HFFc6 (cell line): Measurements from ENCODE around the gene ZIC4. TPM values are rescaled to one million over a fixed set of nuclear protein-coding genes. Genes with fewer than 3 reads are reported as not detected.

Experiments
- DNase-seq: peaks from one replicate; pipeline ENCODE4 v3.0.0-alpha.2; 2018
- H3K27ac Mint-ChIP-seq: 2 replicates; pipeline ENCODE4 v1.8.0; 2020; ENCODE audit warnings: mild to moderate bottlenecking, mixed read lengths
- H3K27me3 Mint-ChIP-seq: 2 replicates; pipeline ENCODE4 v1.8.0; 2021; ENCODE audit warnings: mild to moderate bottlenecking, moderate library complexity, mixed read lengths; ENCODE audit not compliant: insufficient read depth
- H3K36me3 Mint-ChIP-seq: 2 replicates; pipeline ENCODE4 v1.8.0; 2021; ENCODE audit warnings: low read depth, mixed read lengths
- H3K4me1 Mint-ChIP-seq: 2 replicates; pipeline ENCODE4 v1.8.0; 2020; ENCODE audit warnings: low read depth, mixed read lengths
- H3K4me3 Mint-ChIP-seq: 2 replicates; pipeline ENCODE4 v1.8.0; 2020; ENCODE audit warnings: mild to moderate bottlenecking, moderate library complexity, mixed read lengths
- H3K9me3 Mint-ChIP-seq: 2 replicates; pipeline ENCODE4 v1.8.0; 2020; ENCODE audit warnings: mild to moderate bottlenecking, mixed read lengths
- total RNA-seq, 6 experiments: library from RNA; stranded (reverse); fragmentation: NEBNext Ultra II Directional; extraction: Animal tissue kit (Norgen Biotek cat#: 25700); gene quantifications; 2 replicates in 1 of 6; 3 replicates in 5 of 6; pipeline ENCODE4 v1.2.3, GENCODE V29; 2021
- TF ChIP-seq, protein P1 (sequence below): fragments of 200-600 bp; sonication (generic); IDR thresholded peaks from 2 replicates; pipeline ENCODE4 v1.5.0; 2021; ENCODE audit warnings: antibody characterized with exemption, mild to moderate bottlenecking

ZIC4 gene
- total RNA-seq, 6 experiments from 2014 or later: 0.28 to 0.58 (median 0.49) TPM

DNA sequence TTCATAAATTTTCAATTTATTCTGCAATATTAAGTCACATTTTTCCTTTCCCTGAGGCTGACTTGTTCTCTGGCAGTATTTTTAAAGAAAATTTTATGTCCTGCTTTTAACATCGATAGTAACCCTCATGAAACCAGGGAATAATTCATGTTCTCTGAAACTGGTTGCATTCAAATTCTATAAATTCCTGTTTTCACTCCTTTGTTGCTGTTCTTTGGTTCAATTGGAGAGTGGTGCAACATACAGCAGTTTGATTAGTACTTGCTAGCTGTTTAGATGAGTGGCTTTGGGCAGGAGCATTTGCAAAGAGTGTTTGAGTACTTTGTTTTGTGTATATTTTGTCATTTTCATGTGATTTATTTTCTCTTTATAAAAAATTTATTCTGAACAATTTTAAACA, 22.0 kb upstream of the ZIC4 start:
- Mint-ChIP-seq H3K27me3 (peaks cover 17% of the 10 kb centered on the region), H3K27ac (no peak overlapping the region), H3K9me3 (0 out of 2 replicates have a peak, but pooled peaks cover 1% of the 10 kb centered on the region), H3K4me3 (no peak overlapping the region), H3K36me3 (no peaks in the 10 kb centered on the region), H3K4me1 (no peaks in the 10 kb centered on the region; the same call in 1 of the 2 replicates)
- no peak for DNase-seq
- TF ChIP-seq, protein P1, sequence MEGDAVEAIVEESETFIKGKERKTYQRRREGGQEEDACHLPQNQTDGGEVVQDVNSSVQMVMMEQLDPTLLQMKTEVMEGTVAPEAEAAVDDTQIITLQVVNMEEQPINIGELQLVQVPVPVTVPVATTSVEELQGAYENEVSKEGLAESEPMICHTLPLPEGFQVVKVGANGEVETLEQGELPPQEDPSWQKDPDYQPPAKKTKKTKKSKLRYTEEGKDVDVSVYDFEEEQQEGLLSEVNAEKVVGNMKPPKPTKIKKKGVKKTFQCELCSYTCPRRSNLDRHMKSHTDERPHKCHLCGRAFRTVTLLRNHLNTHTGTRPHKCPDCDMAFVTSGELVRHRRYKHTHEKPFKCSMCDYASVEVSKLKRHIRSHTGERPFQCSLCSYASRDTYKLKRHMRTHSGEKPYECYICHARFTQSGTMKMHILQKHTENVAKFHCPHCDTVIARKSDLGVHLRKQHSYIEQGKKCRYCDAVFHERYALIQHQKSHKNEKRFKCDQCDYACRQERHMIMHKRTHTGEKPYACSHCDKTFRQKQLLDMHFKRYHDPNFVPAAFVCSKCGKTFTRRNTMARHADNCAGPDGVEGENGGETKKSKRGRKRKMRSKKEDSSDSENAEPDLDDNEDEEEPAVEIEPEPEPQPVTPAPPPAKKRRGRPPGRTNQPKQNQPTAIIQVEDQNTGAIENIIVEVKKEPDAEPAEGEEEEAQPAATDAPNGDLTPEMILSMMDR: no peak

DNA sequence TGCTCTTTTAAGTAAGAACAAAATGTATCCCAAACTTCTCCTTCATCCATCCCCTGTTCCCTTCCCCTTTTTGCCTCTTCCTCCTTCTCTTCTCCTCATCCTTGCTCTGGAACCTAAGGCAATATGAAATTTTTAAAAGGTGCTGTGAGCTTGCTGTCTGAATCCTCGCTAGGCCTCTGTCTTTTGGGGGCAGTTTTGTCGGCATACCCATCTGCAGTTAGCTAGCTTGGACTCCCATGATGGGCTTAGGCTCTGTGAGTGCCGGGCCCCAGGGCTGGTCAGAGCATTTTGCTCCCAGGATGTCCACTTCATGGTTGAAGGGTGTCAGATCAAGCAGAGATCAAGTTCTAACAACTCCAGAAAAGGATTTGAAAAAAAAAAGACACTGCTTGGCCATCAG, 21.4 kb upstream of the ZIC4 start:
- peaks cover 2% of the 10 kb centered on the region; the same call in 1 of the 2 replicates for H3K4me1 Mint-ChIP-seq
- peaks cover 5% of the 10 kb centered on the region; the same call in 1 of the 2 replicates for H3K9me3 Mint-ChIP-seq
- DNase-seq: no peak
- TF ChIP-seq, protein P1: no peak
- no peaks in the 10 kb centered on the region for H3K36me3 Mint-ChIP-seq
- peaks cover 23% of the 10 kb centered on the region for H3K27me3 Mint-ChIP-seq
- no peak overlapping the region for H3K4me3 Mint-ChIP-seq
- no peak overlapping the region for H3K27ac Mint-ChIP-seq

DNA sequence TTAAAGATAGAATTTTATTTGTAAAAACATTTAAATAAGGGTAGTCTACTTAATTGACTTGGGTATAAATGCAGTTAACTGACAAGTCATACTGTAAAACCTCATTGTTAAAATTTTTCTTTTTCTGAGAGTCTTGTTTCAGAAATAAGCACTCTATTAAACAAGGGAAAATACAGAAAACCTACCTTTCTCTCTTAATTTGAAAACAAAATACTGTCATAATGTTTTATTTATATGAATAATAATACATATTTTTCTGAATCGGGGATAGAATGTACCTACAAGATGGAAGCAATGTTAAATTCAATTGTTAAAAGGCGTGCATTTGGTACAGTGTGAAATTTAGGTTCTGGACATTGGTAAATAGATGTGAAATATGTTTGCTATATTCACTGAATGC, 20.6 kb upstream of the ZIC4 start:
- H3K9me3 Mint-ChIP-seq: peaks cover 8% of the 10 kb centered on the region; the same call in 1 of the 2 replicates
- H3K27me3 Mint-ChIP-seq: peaks cover 31% of the 10 kb centered on the region
- TF ChIP-seq, protein P1: no peak
- H3K27ac Mint-ChIP-seq: no peak overlapping the region
- H3K36me3 Mint-ChIP-seq: no peaks in the 10 kb centered on the region
- peaks cover 10% of the 10 kb centered on the region; the same call in 1 of the 2 replicates for H3K4me1 Mint-ChIP-seq
- no peak for DNase-seq
- no peak overlapping the region for H3K4me3 Mint-ChIP-seq

DNA sequence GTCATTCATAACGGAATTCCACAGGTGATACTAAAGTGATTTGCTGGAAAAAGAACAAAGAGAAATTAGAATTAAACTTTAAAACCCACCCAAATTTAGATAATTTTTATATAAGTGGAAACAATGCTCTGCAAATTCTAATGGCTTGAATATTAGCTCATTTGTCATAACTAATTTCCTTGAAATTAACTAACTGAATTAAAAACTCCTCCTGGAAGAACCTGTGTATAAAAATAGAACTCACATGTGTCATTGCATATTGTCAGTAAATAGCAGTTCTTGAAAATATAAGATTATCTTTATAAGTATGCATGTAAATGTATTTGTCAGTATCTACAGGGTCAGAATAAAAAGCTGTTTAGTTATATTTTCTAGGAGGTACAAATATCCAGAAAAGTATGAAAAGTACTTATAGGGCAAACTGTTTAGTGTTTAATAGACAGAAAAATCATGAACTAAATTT, 19.1 kb upstream of the ZIC4 start:
- Mint-ChIP-seq H3K27ac (no peak overlapping the region), H3K27me3 (peaks cover 39% of the 10 kb centered on the region), H3K36me3 (no peaks in the 10 kb centered on the region), H3K4me3 (no peak overlapping the region), H3K9me3 (peaks cover 8% of the 10 kb centered on the region; the same call in 1 of the 2 replicates), H3K4me1 (peaks cover 10% of the 10 kb centered on the region; the same call in 1 of the 2 replicates)
- DNase-seq: no peak
- TF ChIP-seq, protein P1: no peak

DNA sequence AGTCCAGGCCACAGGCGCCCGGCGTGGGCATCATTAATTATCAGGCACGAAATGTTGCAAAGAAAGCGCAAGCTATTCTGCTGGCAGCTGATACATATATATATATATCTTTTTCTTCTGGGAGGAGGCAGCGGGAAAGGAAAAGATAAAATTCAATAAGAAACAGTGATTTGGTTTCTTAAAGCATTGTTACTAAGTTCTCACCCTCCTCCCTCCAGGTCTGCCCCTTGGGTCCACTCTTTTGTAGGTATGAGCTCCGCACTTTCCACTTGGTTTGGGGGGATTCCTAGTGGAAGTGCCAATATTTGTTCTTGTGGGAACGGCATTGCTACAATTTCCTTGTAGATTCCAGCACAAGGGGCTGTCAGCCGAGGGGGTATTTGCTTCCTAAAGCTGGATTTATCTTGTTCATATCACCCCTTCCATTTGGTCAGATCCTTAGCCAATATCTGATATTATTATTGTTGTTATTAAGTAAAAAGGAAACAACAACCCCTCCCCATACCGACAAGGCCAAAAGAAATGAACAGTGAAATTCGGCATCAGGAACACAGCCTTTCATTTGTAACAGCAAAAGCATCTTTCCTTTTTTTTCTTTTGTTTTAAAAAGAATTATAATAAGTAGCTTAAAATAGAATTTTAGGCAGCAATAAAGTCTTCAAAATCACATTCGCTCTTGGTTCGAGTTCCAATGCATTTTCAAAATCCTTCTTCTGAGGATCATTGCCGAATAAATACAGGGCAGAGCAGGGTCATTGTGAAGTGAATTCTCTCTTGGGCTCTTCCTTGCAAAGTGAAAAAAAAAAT, 18.4 kb upstream of the ZIC4 start:
- no peak overlapping the region for H3K27ac Mint-ChIP-seq
- DNase-seq: no peak
- H3K27me3 Mint-ChIP-seq: peaks cover 45% of the 10 kb centered on the region

More for the DNA sequence above, 18.4 kb upstream of the ZIC4 start:
- no peak overlapping the region for H3K4me3 Mint-ChIP-seq
- peaks cover 12% of the 10 kb centered on the region; the same call in 1 of the 2 replicates for H3K4me1 Mint-ChIP-seq
- H3K9me3 Mint-ChIP-seq: peaks cover 8% of the 10 kb centered on the region; the same call in 1 of the 2 replicates
- TF ChIP-seq, protein P1: no peak
- no peaks in the 10 kb centered on the region; the same call in 1 of the 2 replicates for H3K36me3 Mint-ChIP-seq
